Fibroblast of pulmonary artery (primary cell): ENCODE results near the gene PKD2L2.

Experiments used
- DNase-seq: peaks from one replicate; pipeline ENCODE4 v3.0.0-alpha.2; 2010; ENCODE audit warnings: low read depth
- H3K4me3 ChIP-seq: replicated peaks from 2 replicates; pipeline ENCODE4 v1.5.1; 2011; ENCODE audit warnings: low read depth, mild to moderate bottlenecking, control low read depth, low read length, moderate library complexity
- CTCF ChIP-seq: IDR thresholded peaks from 2 replicates; pipeline ENCODE4 v1.5.1; 2011; ENCODE audit warnings: mild to moderate bottlenecking, control low read depth, low read length, inconsistent platforms; ENCODE audit errors: missing control alignments

The PKD2L2 gene

GRCh38 chr5:137888466-137888862 lies 793 bp upstream of the PKD2L2 start:
- TF ChIP-seq CTCF: no peak
- H3K4me3 ChIP-seq: peak overlapping the region; percentile 50
- no peak for DNase-seq

- DNase-seq: no peak
- no peak for TF ChIP-seq CTCF
- H3K4me3 ChIP-seq: no peak overlapping the region
These were observed 1.6 kb downstream of the PKD2L2 start for GRCh38 chr5:137890845-137891244.

- peak; percentile 1 for TF ChIP-seq CTCF
- no peak for DNase-seq
- no peak overlapping the region for H3K4me3 ChIP-seq
These were observed 2.6 kb downstream of the PKD2L2 start for GRCh38 chr5:137891849-137892248.

- no peak for DNase-seq
- TF ChIP-seq CTCF: no peak
- H3K4me3 ChIP-seq: no peak overlapping the region
These were observed 5.3 kb downstream of the PKD2L2 start for GRCh38 chr5:137894586-137894985.

GRCh38 chr5:137896560-137896959 lies 7.3 kb downstream of the PKD2L2 start:
- no peak for DNase-seq
- no peak overlapping the region for H3K4me3 ChIP-seq
- TF ChIP-seq CTCF: no peak

- no peak for DNase-seq
- H3K4me3 ChIP-seq: no peak overlapping the region
- TF ChIP-seq CTCF: no peak
These were observed 10.2 kb downstream of the PKD2L2 start for GRCh38 chr5:137899493-137899892.

GRCh38 chr5:137901011-137901817 lies 12.0 kb downstream of the PKD2L2 start:
- TF ChIP-seq CTCF: no peak
- H3K4me3 ChIP-seq: no peak overlapping the region
- no peak for DNase-seq
